IMR-90 (cell line): ENCODE measurements around the gene ITGA6. TPM values are rescaled to one million over a fixed set of nuclear protein-coding genes. Genes with fewer than 3 reads are reported as not detected.

Experiments used
- ATAC-seq: fragments of 200-7000 bp; cut with Tn5 transposase; 2 replicates; pipeline ENCODE4 v1.9.1; 2020; ENCODE audit warnings: low read depth, mild to moderate bottlenecking, moderate library complexity
- BruUV-seq: library from RNA; stranded (reverse); fragments of 400-500 nt; replicated peaks from 2 replicates; lab custom pipeline; 2021; lab: Mats Ljungman, UMichigan
- CTCF ChIA-PET: fragments of 300-600 bp; formaldehyde crosslinking; extraction: SDS; loops from one replicate; lab custom pipeline; 2021; ENCODE audit warnings: antibody characterized with exemption; lab: Yijun Ruan, JAX
- POLR2A ChIA-PET: fragments of 300-600 bp; sonication (Branson Sonifier 250); formaldehyde crosslinking; loops from one replicate; lab custom pipeline; 2022; ENCODE audit warnings: antibody characterized with exemption; ENCODE audit not compliant: unreplicated experiment; lab: Charles Lee
- DNase-seq: peaks from one replicate; pipeline ENCODE4 v3.0.0; 2013
- H2AFZ ChIP-seq: replicated peaks from 2 replicates; pipeline ENCODE3; 2013; ENCODE audit warnings: low read length, mild to moderate bottlenecking; ENCODE audit not compliant: poor library complexity
- H2AK5ac ChIP-seq: 2 replicates; pipeline ENCODE4 v1.6.1; 2013; ENCODE audit warnings: low read depth, low read length, inconsistent platforms
- H2AK9ac ChIP-seq: replicated peaks from 2 replicates; pipeline ENCODE3; 2013; ENCODE audit warnings: mild to moderate bottlenecking, low read depth, low read length, moderate library complexity; ENCODE audit not compliant: poor library complexity
- H2BK120ac ChIP-seq: 2 replicates; pipeline ENCODE4 v1.6.1; 2013; ENCODE audit warnings: low read depth, low read length, inconsistent platforms
- H2BK15ac ChIP-seq: 3 replicates; pipeline ENCODE4 v1.6.1; 2013; ENCODE audit warnings: low read depth, low read length, inconsistent platforms
- H2BK20ac ChIP-seq: 2 replicates; pipeline ENCODE4 v1.6.1; 2013; ENCODE audit warnings: low read depth, mild to moderate bottlenecking, inconsistent platforms, low read length, moderate library complexity
- H2BK5ac ChIP-seq: 2 replicates; pipeline ENCODE4 v1.6.1; 2013; ENCODE audit warnings: mild to moderate bottlenecking, low read depth, low read length, inconsistent platforms; ENCODE audit not compliant: poor library complexity, severe bottlenecking
- H3K14ac ChIP-seq: replicated peaks from 2 replicates; pipeline ENCODE4 v1.6.1; 2013; ENCODE audit warnings: low read depth, low read length, inconsistent platforms
- H3K18ac ChIP-seq: 2 replicates; pipeline ENCODE4 v1.6.1; 2013; ENCODE audit warnings: low read depth, low read length, control low read depth
- H3K23ac ChIP-seq: 2 replicates; pipeline ENCODE4 v1.6.1; 2013; ENCODE audit warnings: low read depth, low read length, inconsistent platforms
- H3K27ac ChIP-seq: 2 replicates; pipeline ENCODE4 v1.5.1; 2013; ENCODE audit warnings: mild to moderate bottlenecking, control low read depth, low read length; ENCODE audit not compliant: insufficient read depth
- H3K27me3 ChIP-seq: 2 replicates; pipeline ENCODE4 v1.6.1; 2013; ENCODE audit warnings: low read length; ENCODE audit not compliant: control insufficient read depth, insufficient read depth
- H3K36me3 ChIP-seq: 2 replicates; pipeline ENCODE4 v1.6.1; 2013; ENCODE audit warnings: low read length, mixed read lengths; ENCODE audit not compliant: control insufficient read depth, insufficient read depth
- H3K4ac ChIP-seq: 2 replicates; pipeline ENCODE4 v1.6.1; 2013; ENCODE audit warnings: low read depth, low read length, inconsistent platforms
- H3K4me1 ChIP-seq: 2 replicates; pipeline ENCODE4 v1.6.1; 2013; ENCODE audit warnings: low read length, mixed read lengths; ENCODE audit not compliant: control insufficient read depth, insufficient read depth
- H3K4me2 ChIP-seq: 2 replicates; pipeline ENCODE4 v1.6.1; 2013; ENCODE audit warnings: low read depth, mild to moderate bottlenecking, control low read depth, low read length, moderate library complexity
- H3K4me3 ChIP-seq: 2 replicates; pipeline ENCODE4 v1.5.1; 2013; ENCODE audit warnings: low read depth, mild to moderate bottlenecking, control low read depth, low read length, moderate library complexity; ENCODE audit not compliant: insufficient read depth
- H3K56ac ChIP-seq: 2 replicates; pipeline ENCODE4 v1.6.1; 2013; ENCODE audit warnings: low read length, inconsistent platforms; ENCODE audit not compliant: insufficient read depth; ENCODE audit errors: extremely low read depth
- H3K79me1 ChIP-seq, 2 experiments: 2 replicates each; pipeline ENCODE4 v1.6.1; 2013; ENCODE audit warnings: low read length in 2 of 2, inconsistent platforms in 1 of 2, low read depth in 1 of 2
- H3K9ac ChIP-seq: 2 replicates; pipeline ENCODE4 v1.6.1; 2013; ENCODE audit warnings: low read depth, low read length, control low read depth
- H3K9me1 ChIP-seq: 2 replicates; pipeline ENCODE4 v1.6.1; 2013; ENCODE audit warnings: low read length, inconsistent platforms; ENCODE audit not compliant: insufficient read depth
- H3K9me3 ChIP-seq: 2 replicates; pipeline ENCODE4 v1.6.1; 2013; ENCODE audit warnings: low read length; ENCODE audit not compliant: control insufficient read depth, insufficient read depth
- H4K20me1 ChIP-seq: 2 replicates; pipeline ENCODE4 v1.6.1; 2013; ENCODE audit warnings: low read length, inconsistent platforms; ENCODE audit not compliant: insufficient read depth
- H4K5ac ChIP-seq: 2 replicates; pipeline ENCODE4 v1.6.1; 2013; ENCODE audit warnings: mild to moderate bottlenecking, low read depth, low read length, control low read depth
- H4K8ac ChIP-seq, 2 experiments: 2 replicates each; pipeline ENCODE4 v1.6.1; 2013; ENCODE audit warnings: low read depth in 2 of 2, low read length in 2 of 2, control low read depth in 1 of 2, inconsistent platforms in 1 of 2
- H4K91ac ChIP-seq: 2 replicates; pipeline ENCODE4 v1.6.1; 2013; ENCODE audit warnings: low read depth, low read length, inconsistent platforms; ENCODE audit not compliant: insufficient read depth
- BHLHE40 ChIP-seq: fragments of 150-350 bp; IDR thresholded peaks from 2 replicates; pipeline ENCODE4 v1.6.1; 2016; ENCODE audit warnings: mild to moderate bottlenecking, low read depth, low read length
- NFE2L2 ChIP-seq: fragments of 150-350 bp; IDR thresholded peaks from 2 replicates; pipeline ENCODE4 v1.6.1; 2016; ENCODE audit warnings: low read depth, mild to moderate bottlenecking, low read length
- RAD21 ChIP-seq: IDR thresholded peaks from 2 replicates; pipeline ENCODE4 v1.6.1; 2012; ENCODE audit warnings: low read length, improper control_type of control experiment
- SMC3 ChIP-seq: fragments of 150-350 bp; IDR thresholded peaks from 2 replicates; pipeline ENCODE4 v1.6.1; 2016; ENCODE audit warnings: low read depth, mild to moderate bottlenecking, antibody characterized with exemption, low read length, moderate library complexity
- USF2 ChIP-seq: fragments of 150-350 bp; IDR thresholded peaks from 2 replicates; pipeline ENCODE4 v1.6.1; 2017; ENCODE audit warnings: mild to moderate bottlenecking, antibody characterized with exemption, low read length, low read depth
- WGBS, 2 experiments: methylation state at CpG; one replicate each; pipeline versions ENCODE4 v1.1.5 to v1.1.7; 2013; ENCODE audit warnings: missing lambda C conversion rate in 2 of 2; ENCODE audit not compliant: insufficient read length in 1 of 2; ENCODE audit errors: extremely low coverage in 2 of 2; 5-methylcytosine and 5-hydroxymethylcytosine counted together
- dilution Hi-C: fragments of 300-500 bp; cut with HindIII; formaldehyde crosslinking; loops from one replicate; pipeline ENCODE4 v1.14.3; 2018; ENCODE audit warnings: low sequenced_read_pairs; ENCODE audit not compliant: unreplicated experiment
- in situ Hi-C: fragments of 300-500 bp; cut with MboI; formaldehyde crosslinking; loops from 3 replicates; pipeline ENCODE4 v1.14.3; 2019; ENCODE audit warnings: low sequenced_read_pairs, inconsistent platforms, mixed read lengths
- intact Hi-C: fragments of 100-400 bp; cut with micrococcal nuclease; formaldehyde crosslinking; loops from 2 replicates; pipeline ENCODE4 v1.10.0; 2022
- polyA plus RNA-seq, 3 experiments: library from polyadenylated mRNA; depleted of rRNA; stranded (reverse); fragments of >200 nt; gene quantifications; 2 replicates each; pipeline ENCODE4 v1.2.3, GENCODE V29; 2012; ENCODE audit warnings: low replicate concordance in 1 of 3
- total RNA-seq: library from RNA; depleted of rRNA; stranded (reverse); fragments of >200 nt; gene quantifications from 2 replicates; pipeline ENCODE4 v1.2.3, GENCODE V29; 2012

The ITGA6 gene
- total and polyA plus RNA-seq, 2 of the 4 experiments (the other 2 are of a cell fraction): 12.5 to 43.9 TPM

- BruUV-seq: no TSS peak
- TF ChIP-seq NFE2L2 (no peak), SMC3 (no peak), BHLHE40 (no peak), USF2 (no peak), RAD21 (no peak)
- no peak overlapping the region for H2BK20ac ChIP-seq
- H3K79me1 ChIP-seq: no peaks in the 10 kb centered on the region
- ATAC-seq (no peak), DNase-seq (no peak)
- no peak overlapping the region for H2BK5ac ChIP-seq
- H3K56ac ChIP-seq: no peak overlapping the region
- no CpG with 5 or more reads among the region's 1 CpG for WGBS, 2 experiments
- H3K18ac ChIP-seq: no peak overlapping the region
- intact Hi-C loops: no loop called here
- no peak overlapping the region for H3K14ac ChIP-seq
- H4K91ac ChIP-seq: no peak overlapping the region
- dilution Hi-C loops: no loop called here
- no peak overlapping the region for H2AK5ac ChIP-seq
- H3K36me3 ChIP-seq: no peaks in the 10 kb centered on the region
- H3K4me2 ChIP-seq: no peak overlapping the region
- H3K23ac ChIP-seq: no peak overlapping the region
- no peaks in the 10 kb centered on the region for H3K9me1 ChIP-seq
- no peak overlapping the region for H3K4me3 ChIP-seq
- POLR2A ChIA-PET: no interaction called here
- in situ Hi-C loops: no loop called here
- no peak overlapping the region for H4K5ac ChIP-seq
- peaks cover 3% of the 10 kb centered on the region for H3K27me3 ChIP-seq
- no peak overlapping the region for H4K8ac ChIP-seq
- CTCF ChIA-PET: no interaction called here
- H2AK9ac ChIP-seq: no peak overlapping the region
- H3K9ac ChIP-seq: no peak overlapping the region
- H3K9me3 ChIP-seq: no peaks in the 10 kb centered on the region
- no peak overlapping the region for H2BK15ac ChIP-seq
- no peak overlapping the region for H3K27ac ChIP-seq
- H4K20me1 ChIP-seq: no peaks in the 10 kb centered on the region
- no peak overlapping the region for H2BK120ac ChIP-seq
- H3K4me1 ChIP-seq: no peaks in the 10 kb centered on the region
- no peak overlapping the region for H3K4ac ChIP-seq
- no peak overlapping the region for H2AFZ ChIP-seq
Observed at GRCh38 chr2:172394002-172394401, 33.4 kb upstream of the ITGA6 start.
